Heart left ventricle (tissue), 13 donors: ENCODE results near the gene ABL2.

Experiments used
- POLR2A ChIP-seq, 2 donors: fragments of 450-650 bp; IDR thresholded peaks; one replicate each; pipeline ENCODE4 v1.6.1; 2017; ENCODE audit warnings: antibody characterized with exemption in 2 of 2, mild to moderate bottlenecking in 2 of 2, moderate library complexity in 2 of 2
- TF ChIP-seq, protein P1 (sequence below), 12 donors: fragments of 200-600 bp; sonication (generic) in 4 of 12; IDR thresholded peaks; one replicate each; pipeline versions ENCODE4 v1.5.0 to v1.8.0; 2018 to 2022; ENCODE audit warnings: antibody characterized with exemption in 12 of 12, mild to moderate bottlenecking in 5 of 12
- donor health status: ischemic (EF 13 %, LVEDD 7.1; RV severe dilation, severe dysfunction).
- donor health status: DM: no; HTN: yes; CAD: no.
- donor health status: DM: no; HTN: no; CAD: no.
- donor health status: ischemic (EF 25% LVEDD 6.9; RV normal size, moderate dysfunction).
- donor health status: ischemic (EF 25% LVEDD 5.7; RV mildly dilated, moderate dysfunction).
- donor health status: ischemic (EF 35%, LVEDD 5.7; RV mildly dilated, moderate dysfunction).
- donor health status: nonischemic (EF 11% LVEDD 7.7; RV severe dilation, severe dysfunction).
- donor health status: DM: yes; HTN: yes; CAD: no.
- donor health status: PGD.
- donor health status: ischemic (EF 29% LVEDD 5.4; RV normal size, mild dysfunction).
- donor health status: nonischemic (EF 23%, LVEDD 6.1; RV moderate dilation, normal function).

- TF ChIP-seq, protein P1, sequence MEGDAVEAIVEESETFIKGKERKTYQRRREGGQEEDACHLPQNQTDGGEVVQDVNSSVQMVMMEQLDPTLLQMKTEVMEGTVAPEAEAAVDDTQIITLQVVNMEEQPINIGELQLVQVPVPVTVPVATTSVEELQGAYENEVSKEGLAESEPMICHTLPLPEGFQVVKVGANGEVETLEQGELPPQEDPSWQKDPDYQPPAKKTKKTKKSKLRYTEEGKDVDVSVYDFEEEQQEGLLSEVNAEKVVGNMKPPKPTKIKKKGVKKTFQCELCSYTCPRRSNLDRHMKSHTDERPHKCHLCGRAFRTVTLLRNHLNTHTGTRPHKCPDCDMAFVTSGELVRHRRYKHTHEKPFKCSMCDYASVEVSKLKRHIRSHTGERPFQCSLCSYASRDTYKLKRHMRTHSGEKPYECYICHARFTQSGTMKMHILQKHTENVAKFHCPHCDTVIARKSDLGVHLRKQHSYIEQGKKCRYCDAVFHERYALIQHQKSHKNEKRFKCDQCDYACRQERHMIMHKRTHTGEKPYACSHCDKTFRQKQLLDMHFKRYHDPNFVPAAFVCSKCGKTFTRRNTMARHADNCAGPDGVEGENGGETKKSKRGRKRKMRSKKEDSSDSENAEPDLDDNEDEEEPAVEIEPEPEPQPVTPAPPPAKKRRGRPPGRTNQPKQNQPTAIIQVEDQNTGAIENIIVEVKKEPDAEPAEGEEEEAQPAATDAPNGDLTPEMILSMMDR (IDR thresholded peaks at IDR 0.05) = no peak
- TF ChIP-seq POLR2A (IDR thresholded peaks at IDR 0.05) = no peak
Measured at GRCh38 chr1:179128520-179128919, 101.0 kb downstream of the ABL2 start.
